Peyer's patch (tissue), 4 donors: ENCODE results near the gene MYH11. TPM values are rescaled to one million over a fixed set of nuclear protein-coding genes. Genes with fewer than 3 reads are reported as not detected.
"Not testable (repeated sequence)": the region's sequence is repeated elsewhere in the genome, so short reads cannot be mapped to it uniquely, and the experiment has no call there.

Source experiments
- DNase-seq, 3 donors: peaks; one replicate each; pipeline ENCODE4 v3.0.0-alpha.2; 2017 to 2019
- H3K27ac ChIP-seq, 4 donors: fragments of 200-600 bp; sonication (generic); one replicate each; pipeline ENCODE4 v1.5.1; 2016 to 2019
- H3K27me3 ChIP-seq, 2 donors: fragments of 200-600 bp; sonication (generic); one replicate each; pipeline ENCODE4 v1.5.1; 2019
- H3K36me3 ChIP-seq, 3 donors: fragments of 200-600 bp; sonication (generic); one replicate each; pipeline ENCODE4 v1.5.1; 2016 to 2019
- H3K4me1 ChIP-seq, 4 donors: fragments of 200-600 bp; sonication (generic); one replicate each; pipeline ENCODE4 v1.5.1; 2016 to 2019
- H3K4me3 ChIP-seq, 4 donors: fragments of 200-600 bp; sonication (generic); 1 replicate in 3 of 4; 2 replicates in 1 of 4; pipeline ENCODE4 v1.5.1; 2016 to 2019; ENCODE audit warnings: mild to moderate bottlenecking in 1 of 4
- H3K9me3 ChIP-seq, 4 donors: fragments of 200-600 bp; sonication (generic); one replicate each; pipeline ENCODE4 v1.5.1; 2016 to 2019; ENCODE audit warnings: mild to moderate bottlenecking in 1 of 4
- POLR2A ChIP-seq, 2 donors: fragments of 450-650 bp; IDR thresholded peaks; one replicate each; pipeline ENCODE4 v1.5.1; 2017; ENCODE audit warnings: antibody characterized with exemption in 2 of 2, mild to moderate bottlenecking in 2 of 2, moderate library complexity in 2 of 2
- small RNA-seq, 2 donors: library from RNA; depleted of rRNA; stranded (forward); fragments of <200 nt; gene quantifications; one replicate each; pipeline ENCODE3, GENCODE V24; 2016
- total RNA-seq, 4 donors: library from RNA; depleted of rRNA; stranded (reverse); fragments of >200 nt; gene quantifications; one replicate each; pipeline ENCODE4 v1.1.0, GENCODE V29; 2016
- TF ChIP-seq, protein P1 (sequence below), 6 experiments: fragments of 450-650 bp in 4 of 6; fragments of 200-600 bp in 2 of 6; sonication (generic) in 1 of 6; IDR thresholded peaks; one replicate each; pipeline ENCODE4 v1.5.1; 2017 to 2019; ENCODE audit warnings: antibody characterized with exemption in 6 of 6, mild to moderate bottlenecking in 3 of 6, moderate library complexity in 1 of 6

MYH11 gene
- total RNA-seq, 4 donors from 2014 or later = 39.2 to 248 (median 131) TPM

GRCh38 chr16:15660203-15660601, 196.6 kb downstream of the MYH11 start:
- DNase-seq = no peak
- peaks cover 0 to 5% (median 0%) of the 10 kb centered on the region in 3 donors for H3K36me3 ChIP-seq

GRCh38 chr16:15658556-15658955, 198.3 kb downstream of the MYH11 start:
- Histone ChIP-seq H3K4me3 (no peak overlapping the region), H3K9me3 (no peaks in the 10 kb centered on the region), H3K27me3 (no peaks in the 10 kb centered on the region), H3K27ac (peak overlapping the region in 2 of 4 donors; percentile 19 to 43), H3K36me3 (no peaks in the 10 kb centered on the region), H3K4me1 (peaks cover 0 to 6% (median 0%) of the 10 kb centered on the region in 4 donors)
- no peak for TF ChIP-seq POLR2A (IDR thresholded peaks at IDR 0.05)
- TF ChIP-seq, protein P1, sequence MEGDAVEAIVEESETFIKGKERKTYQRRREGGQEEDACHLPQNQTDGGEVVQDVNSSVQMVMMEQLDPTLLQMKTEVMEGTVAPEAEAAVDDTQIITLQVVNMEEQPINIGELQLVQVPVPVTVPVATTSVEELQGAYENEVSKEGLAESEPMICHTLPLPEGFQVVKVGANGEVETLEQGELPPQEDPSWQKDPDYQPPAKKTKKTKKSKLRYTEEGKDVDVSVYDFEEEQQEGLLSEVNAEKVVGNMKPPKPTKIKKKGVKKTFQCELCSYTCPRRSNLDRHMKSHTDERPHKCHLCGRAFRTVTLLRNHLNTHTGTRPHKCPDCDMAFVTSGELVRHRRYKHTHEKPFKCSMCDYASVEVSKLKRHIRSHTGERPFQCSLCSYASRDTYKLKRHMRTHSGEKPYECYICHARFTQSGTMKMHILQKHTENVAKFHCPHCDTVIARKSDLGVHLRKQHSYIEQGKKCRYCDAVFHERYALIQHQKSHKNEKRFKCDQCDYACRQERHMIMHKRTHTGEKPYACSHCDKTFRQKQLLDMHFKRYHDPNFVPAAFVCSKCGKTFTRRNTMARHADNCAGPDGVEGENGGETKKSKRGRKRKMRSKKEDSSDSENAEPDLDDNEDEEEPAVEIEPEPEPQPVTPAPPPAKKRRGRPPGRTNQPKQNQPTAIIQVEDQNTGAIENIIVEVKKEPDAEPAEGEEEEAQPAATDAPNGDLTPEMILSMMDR (IDR thresholded peaks at IDR 0.05) = no peak
- no peak for DNase-seq

More at GRCh38 chr16:15660203-15660601, 196.6 kb downstream of the MYH11 start:
- Histone ChIP-seq H3K27me3 (no peaks in the 10 kb centered on the region), H3K27ac (peak overlapping the region in 1 of 4 donors; percentile 43), H3K9me3 (no peaks in the 10 kb centered on the region), H3K4me3 (no peak overlapping the region), H3K4me1 (no peaks in the 10 kb centered on the region)
- TF ChIP-seq, protein P1 (IDR thresholded peaks at IDR 0.05) = no peak
- TF ChIP-seq POLR2A (IDR thresholded peaks at IDR 0.05) = no peak

DNA sequence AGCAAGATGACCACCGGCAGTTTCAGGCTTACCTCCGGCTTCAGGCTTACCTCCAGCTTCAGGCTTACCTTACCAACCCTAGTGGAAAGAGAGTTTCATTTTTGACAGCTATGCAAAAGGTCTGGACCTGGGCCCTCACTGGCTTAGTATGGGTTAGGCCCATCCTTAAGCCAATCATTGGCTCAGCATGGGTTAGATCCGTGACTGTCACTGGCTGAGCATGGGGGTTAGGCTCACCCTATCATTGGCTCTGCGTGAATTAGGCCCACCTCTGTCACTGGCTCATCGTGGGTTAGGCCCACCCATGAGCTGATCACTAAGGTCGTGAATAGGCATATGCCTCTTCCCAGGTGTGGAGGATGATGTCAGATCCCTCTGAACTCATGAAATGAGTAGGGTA, 198.7 kb downstream of the MYH11 start:
- Histone ChIP-seq H3K27me3 (no peaks in the 10 kb centered on the region), H3K36me3 (no peaks in the 10 kb centered on the region), H3K4me1 (peaks cover 0 to 7% (median 0%) of the 10 kb centered on the region in 4 donors), H3K27ac (peak overlapping the region in 1 of 4 donors; percentile 43), H3K4me3 (no peak overlapping the region), H3K9me3 (no peaks in the 10 kb centered on the region)
- DNase-seq = no peak
- TF ChIP-seq, protein P1 (IDR thresholded peaks at IDR 0.05) = no peak
- no peak for TF ChIP-seq POLR2A (IDR thresholded peaks at IDR 0.05)

DNA sequence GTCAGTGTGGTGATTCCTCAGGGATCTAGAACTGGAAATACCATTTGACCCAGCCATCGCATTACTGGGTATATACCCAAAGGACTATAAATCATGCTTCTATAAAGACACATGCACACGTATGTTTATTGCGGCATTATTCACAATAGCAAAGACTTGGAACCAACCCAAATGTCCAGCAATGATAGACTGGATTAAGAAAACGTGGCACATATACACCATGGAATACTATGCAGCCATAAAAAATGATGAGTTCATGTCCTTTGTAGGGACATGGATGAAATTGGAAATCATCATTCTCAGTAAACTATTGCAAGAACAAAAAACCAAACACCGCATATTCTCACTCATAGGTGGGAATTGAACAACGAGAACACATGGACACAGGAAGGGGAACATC, 201.3 kb downstream of the MYH11 start:
- H3K27ac ChIP-seq, H3K4me3 ChIP-seq, H3K27me3 ChIP-seq, H3K36me3 ChIP-seq, DNase-seq, H3K9me3 ChIP-seq: not testable (repeated sequence)
- peaks cover 0 to 22% (median 3%) of the 10 kb centered on the region in 4 donors for H3K4me1 ChIP-seq

DNA sequence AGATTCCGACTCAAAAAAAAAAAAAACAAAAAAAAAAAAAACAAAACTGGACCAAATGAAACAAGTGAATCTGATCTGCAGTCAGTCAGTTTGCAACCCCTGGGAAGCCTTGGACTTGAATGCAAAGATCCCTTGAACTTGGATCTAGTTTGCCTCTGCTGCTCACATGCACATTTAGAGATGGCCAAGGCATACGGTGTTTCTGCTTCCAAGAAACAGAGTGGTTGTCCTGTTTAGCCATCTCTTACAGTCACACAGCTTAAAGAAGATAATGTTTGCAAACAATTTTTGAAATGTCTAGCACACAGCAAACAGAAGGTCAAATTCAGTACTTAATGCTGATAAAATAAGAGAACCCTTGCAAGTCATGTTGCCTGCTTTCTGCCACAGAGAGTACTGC, 202.2 kb downstream of the MYH11 start:
- Histone ChIP-seq H3K9me3 (no peaks in the 10 kb centered on the region), H3K4me3 (no peak overlapping the region), H3K27me3 (no peaks in the 10 kb centered on the region), H3K36me3 (peaks cover 0 to 5% (median 0%) of the 10 kb centered on the region in 3 donors), H3K27ac (no peak overlapping the region), H3K4me1 (peaks cover 0 to 23% (median 3%) of the 10 kb centered on the region in 4 donors)
- TF ChIP-seq, protein P1 (IDR thresholded peaks at IDR 0.05) = no peak
- no peak for TF ChIP-seq POLR2A (IDR thresholded peaks at IDR 0.05)
- DNase-seq = peak in 1 of 3 donors; percentile 13

DNA sequence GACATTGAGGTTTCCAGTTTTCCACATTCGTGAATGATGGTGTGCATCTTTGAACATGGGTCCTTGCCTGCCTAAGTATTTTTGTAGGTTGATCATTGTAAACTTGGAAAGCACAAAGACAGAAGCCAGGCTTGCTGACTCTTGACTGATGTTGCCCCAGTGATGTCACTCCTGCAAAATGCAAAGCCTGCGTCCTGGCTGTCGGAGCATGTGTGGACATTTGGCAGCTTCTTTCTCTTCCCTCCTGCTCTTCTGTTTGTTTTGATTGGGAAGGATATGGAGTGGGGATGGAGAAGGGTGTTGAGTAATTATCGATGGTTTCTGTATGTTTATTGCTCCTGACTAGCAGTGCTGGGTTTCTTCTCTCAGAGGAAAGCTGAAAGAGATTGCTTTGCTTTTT, 203.6 kb downstream of the MYH11 start:
- peaks cover 0 to 28% (median 3%) of the 10 kb centered on the region in 4 donors for H3K4me1 ChIP-seq
- H3K27ac ChIP-seq = peak overlapping the region in 1 of 4 donors; percentile 43
- no peak overlapping the region for H3K4me3 ChIP-seq
- no peaks in the 10 kb centered on the region for H3K9me3 ChIP-seq
- H3K36me3 ChIP-seq = peaks cover 0 to 5% (median 0%) of the 10 kb centered on the region in 3 donors
- no peak for TF ChIP-seq POLR2A (IDR thresholded peaks at IDR 0.05)
- TF ChIP-seq, protein P1 (IDR thresholded peaks at IDR 0.05) = no peak
- DNase-seq = peak in 1 of 3 donors; percentile 47
- H3K27me3 ChIP-seq = no peaks in the 10 kb centered on the region

Small RNA genes lying within 50 kb of the gene (small RNA-seq; reads per million reads assigned to genes)
- gene RNU6-213P = 0 reads per million in 2 donors

Other genes starting within 250 kb of the MYH11 start
- gene MARF1, start 213.9 kb downstream of the MYH11 start, total RNA-seq = 10 to 100 TPM; 39.1 to 74.3 (median 52.1) TPM
- 100 to 1,000 TPM in 1 of 4 donors, 10 to 100 TPM in 3; 15.1 to 323 (median 36.1) TPM for gene NDE1, start 206.8 kb downstream of the MYH11 start, total RNA-seq
- gene CEP20, start 31.6 kb upstream of the MYH11 start, total RNA-seq = 10 to 100 TPM; 13.5 to 33.0 (median 17.4) TPM
- gene ABCC1, start 92.6 kb upstream of the MYH11 start, total RNA-seq = 100 to 1,000 TPM in 1 of 4 donors, 10 to 100 TPM in 3; 17.3 to 105 (median 28.3) TPM